ENCODE results near the gene CMC2.

Gene CMC2

GRCh38 chr16:81001330-81001729, 5.4 kb downstream of the CMC2 start:
- no peak for DNase-seq

GRCh38 chr16:81000873-81001272, 5.8 kb downstream of the CMC2 start:
- DNase-seq, result no peak

- no peak for DNase-seq
Observed at GRCh38 chr16:80997964-80998620, 8.6 kb downstream of the CMC2 start.

GRCh38 chr16:80997139-80997798, 9.4 kb downstream of the CMC2 start:
- DNase-seq, result no peak

- no peak for DNase-seq
Observed at GRCh38 chr16:80996688-80997138, 10.0 kb downstream of the CMC2 start.

GRCh38 chr16:80994451-80994850, 12.2 kb downstream of the CMC2 start:
- no peak for DNase-seq

- no peak for DNase-seq
Observed at GRCh38 chr16:80993834-80994233, 12.9 kb downstream of the CMC2 start.

GRCh38 chr16:80993307-80993706, 13.4 kb downstream of the CMC2 start:
- no peak for DNase-seq

GRCh38 chr16:80992676-80993293, 13.9 kb downstream of the CMC2 start:
- no peak for DNase-seq

GRCh38 chr16:80991792-80992430, 14.8 kb downstream of the CMC2 start:
- no peak for DNase-seq

GRCh38 chr16:80990978-80991377, 15.7 kb downstream of the CMC2 start:
- DNase-seq, result no peak

- DNase-seq, result no peak
Observed at GRCh38 chr16:80990577-80990976, 16.1 kb downstream of the CMC2 start.

- DNase-seq, result no peak
Observed at GRCh38 chr16:80989801-80990200, 16.9 kb downstream of the CMC2 start.

GRCh38 chr16:80988756-80989155, 17.9 kb downstream of the CMC2 start:
- DNase-seq, result no peak

- DNase-seq, result no peak
Observed at GRCh38 chr16:80986557-80986956, 20.1 kb downstream of the CMC2 start.

GRCh38 chr16:80985611-80986010, 21.1 kb downstream of the CMC2 start:
- no peak for DNase-seq

GRCh38 chr16:80984124-80984892, 22.4 kb downstream of the CMC2 start:
- DNase-seq, result no peak

- no peak for DNase-seq
Observed at GRCh38 chr16:80982646-80983045, 24.0 kb downstream of the CMC2 start.

- no peak for DNase-seq
Observed at GRCh38 chr16:80981103-80981502, 25.6 kb downstream of the CMC2 start.

GRCh38 chr16:80976946-80977345, 29.7 kb downstream of the CMC2 start:
- no peak for DNase-seq

- no peak for DNase-seq
Observed at GRCh38 chr16:80974649-80975376, 31.9 kb downstream of the CMC2 start.

- DNase-seq, result no peak
Observed at GRCh38 chr16:80973991-80974390, 32.7 kb downstream of the CMC2 start.

Data from NCI-H1436 treated with DMSO at 0.1 percent for 48 hours (cell line).